ENCODE data around the gene STC2.
"Not testable (repeated sequence)": the region's sequence is repeated elsewhere in the genome, so short reads cannot be mapped to it uniquely, and the experiment has no call there.

Gene STC2

GRCh38 chr5:173293817-173294672 is 34.2 kb downstream of the STC2 start:
- peak; percentile 26 for DNase-seq

- no peak for DNase-seq
These were observed 36.2 kb downstream of the STC2 start for GRCh38 chr5:173291722-173292658.

DNA sequence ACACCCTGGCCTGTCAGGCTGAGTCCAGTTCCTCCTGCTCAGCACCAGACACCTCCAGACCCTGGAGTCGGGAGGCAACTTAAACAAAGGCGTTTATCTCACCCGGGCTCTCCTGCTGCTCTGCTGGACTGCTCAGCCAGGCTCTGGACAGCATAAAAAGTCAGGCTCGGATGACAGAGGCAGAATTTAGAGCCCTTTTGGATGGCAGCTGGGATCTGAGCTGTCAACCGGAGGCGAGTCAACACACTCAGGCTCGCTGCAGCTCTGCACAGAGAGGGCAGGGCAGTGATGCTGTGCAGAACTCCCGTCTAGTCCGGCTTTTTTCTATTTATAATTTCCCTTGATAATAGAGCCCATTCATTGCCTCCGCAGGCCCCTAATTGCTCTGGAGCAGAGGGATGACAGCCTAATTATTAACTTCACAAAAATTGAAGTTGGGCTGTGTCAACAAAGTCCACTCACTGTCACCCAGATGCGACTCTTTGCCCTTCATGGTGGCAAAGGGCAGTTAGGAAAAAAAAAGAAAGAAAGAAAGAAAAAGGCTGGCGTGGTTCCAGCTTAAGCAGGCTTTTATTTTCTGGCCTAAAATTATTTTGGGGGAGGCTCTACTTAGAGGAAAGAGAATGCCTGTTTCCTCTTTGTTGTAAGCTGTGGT is 37.6 kb downstream of the STC2 start:
- no peak for DNase-seq

DNA sequence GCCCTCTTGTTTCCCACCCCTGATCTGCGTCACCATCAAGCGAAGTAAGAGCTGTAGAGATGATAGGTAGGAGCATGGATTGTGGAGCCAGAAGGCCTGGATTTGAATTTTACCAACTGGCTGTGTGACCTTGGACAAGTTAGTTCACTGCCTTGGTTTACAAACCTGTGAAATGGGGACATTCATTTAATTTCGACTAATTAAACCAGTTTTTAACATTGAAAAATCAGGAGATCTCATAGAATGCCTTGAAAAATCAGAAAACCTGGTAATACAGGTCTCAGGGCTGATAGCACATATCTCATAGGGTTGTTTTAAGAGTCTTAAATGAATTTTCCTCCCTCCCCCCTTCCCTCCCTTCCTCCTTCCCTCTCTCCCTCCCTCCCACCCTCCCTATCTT is 38.8 kb downstream of the STC2 start:
- DNase-seq: no peak

- DNase-seq: no peak
These were observed 39.6 kb downstream of the STC2 start for GRCh38 chr5:173288632-173289031.

GRCh38 chr5:173287086-173287485 is 41.1 kb downstream of the STC2 start:
- DNase-seq: no peak

- DNase-seq: not testable (repeated sequence)
These were observed 43.8 kb downstream of the STC2 start for GRCh38 chr5:173284343-173284958.

DNA sequence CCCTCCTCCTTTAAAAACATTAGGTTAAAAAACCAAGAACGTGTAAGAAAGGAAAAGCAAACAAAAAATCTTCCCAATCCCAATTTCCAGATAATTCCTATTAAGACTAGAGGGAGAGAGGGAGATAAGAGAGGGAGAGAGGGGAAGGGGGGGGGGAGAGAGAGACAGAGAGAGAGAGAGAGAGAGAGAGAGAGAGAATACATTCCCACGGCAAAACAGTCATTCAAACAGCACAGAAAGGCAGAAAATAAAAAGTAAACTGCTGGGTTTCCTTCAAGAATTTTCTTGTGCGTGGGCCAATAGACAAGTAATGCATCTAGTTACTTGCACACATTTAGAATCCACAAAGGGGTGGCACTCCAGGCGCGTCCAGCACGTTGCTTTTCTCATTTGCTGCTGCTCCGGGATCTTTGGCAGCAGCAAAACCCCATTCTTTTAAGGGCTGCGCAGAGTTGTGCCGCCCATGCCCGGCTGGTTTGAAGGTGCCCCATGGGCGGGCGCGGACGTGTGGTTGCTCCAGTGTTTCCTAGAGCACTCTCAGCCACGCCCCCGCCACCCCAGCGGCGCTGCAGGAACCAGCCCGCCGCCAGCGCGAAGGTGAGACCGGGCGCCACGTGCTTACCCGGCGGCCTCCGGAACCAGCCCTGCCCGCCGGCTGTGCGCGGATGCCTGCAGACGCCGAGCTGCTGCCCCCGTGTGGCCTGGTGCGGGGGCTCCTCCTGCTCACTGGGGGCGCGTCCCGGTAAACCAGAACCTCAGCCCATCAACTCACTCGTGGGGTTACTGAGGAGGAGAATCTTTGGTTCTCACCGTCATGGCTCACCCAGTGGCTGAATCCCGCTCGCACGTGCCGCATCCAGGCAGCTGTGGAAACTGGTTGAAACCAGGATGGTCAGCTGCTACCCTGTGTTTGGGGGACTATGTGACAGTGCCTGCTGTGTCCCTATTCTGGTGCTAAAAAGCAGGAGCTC is 44.6 kb downstream of the STC2 start:
- peak; percentile 30 for DNase-seq

- DNase-seq: no peak
These were observed 45.3 kb downstream of the STC2 start for GRCh38 chr5:173282916-173283315.

DNA sequence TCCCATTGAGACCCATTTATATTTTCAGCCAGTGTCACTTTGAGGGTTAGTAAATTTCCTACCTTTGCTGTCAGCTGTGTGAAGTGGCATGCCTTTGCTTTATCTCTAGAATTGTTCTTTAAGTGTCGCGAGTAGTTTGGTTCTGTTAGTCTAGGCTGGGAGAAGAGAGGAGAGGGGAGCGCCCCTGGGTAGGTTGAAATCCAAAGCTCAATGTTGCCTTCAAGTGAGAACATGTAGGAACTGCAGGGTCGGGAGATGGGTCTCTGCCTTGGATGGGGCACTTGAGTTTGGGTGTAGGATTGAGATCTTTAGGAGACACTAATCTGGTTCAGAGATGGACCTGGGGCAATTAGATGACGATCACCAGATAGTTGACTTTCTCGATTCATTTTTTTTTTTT is 46.3 kb downstream of the STC2 start:
- DNase-seq: peak; percentile 9

DNA sequence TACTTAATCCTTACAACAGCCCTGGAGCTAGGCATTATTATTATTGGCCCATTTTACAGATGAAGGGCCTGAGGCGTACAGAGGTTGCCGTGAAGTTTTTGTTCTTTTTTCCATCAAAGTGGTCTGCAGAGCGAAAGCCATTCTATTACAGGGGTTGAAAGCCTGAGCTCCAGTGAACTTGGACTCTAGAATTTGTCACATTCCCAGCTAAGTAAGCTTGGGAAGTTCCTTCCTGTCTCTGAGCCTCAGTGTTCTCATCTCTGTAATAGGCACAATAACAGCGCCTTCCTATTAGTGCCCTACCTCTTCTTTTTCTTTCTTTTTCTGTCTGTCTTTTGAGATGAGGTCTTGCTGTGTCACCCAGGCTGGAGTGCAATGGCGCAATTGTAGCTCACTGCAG is 49.0 kb downstream of the STC2 start:
- DNase-seq: no peak

- DNase-seq: no peak
These were observed 49.6 kb downstream of the STC2 start for GRCh38 chr5:173278641-173279040.

DNA sequence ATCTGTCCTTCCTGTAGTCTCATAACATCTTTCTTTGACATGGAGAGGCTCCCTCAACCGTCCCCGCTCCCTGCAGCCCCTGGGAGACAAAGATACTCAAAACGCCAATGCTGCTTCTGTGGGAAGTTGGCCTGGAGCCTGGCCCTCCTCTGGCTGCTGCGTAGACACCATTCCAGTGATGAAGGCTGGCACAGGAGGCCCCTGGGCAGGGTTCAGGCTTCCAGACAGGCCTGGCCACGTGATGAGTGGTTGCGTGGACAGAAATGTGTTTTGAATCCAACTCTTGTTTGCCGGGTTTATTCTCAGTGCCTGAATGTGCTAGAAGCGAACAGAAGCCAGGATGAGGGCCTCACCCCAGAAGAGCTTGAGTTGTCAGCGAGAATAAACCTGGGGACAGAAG is 50.0 kb downstream of the STC2 start:
- DNase-seq: no peak

DNA sequence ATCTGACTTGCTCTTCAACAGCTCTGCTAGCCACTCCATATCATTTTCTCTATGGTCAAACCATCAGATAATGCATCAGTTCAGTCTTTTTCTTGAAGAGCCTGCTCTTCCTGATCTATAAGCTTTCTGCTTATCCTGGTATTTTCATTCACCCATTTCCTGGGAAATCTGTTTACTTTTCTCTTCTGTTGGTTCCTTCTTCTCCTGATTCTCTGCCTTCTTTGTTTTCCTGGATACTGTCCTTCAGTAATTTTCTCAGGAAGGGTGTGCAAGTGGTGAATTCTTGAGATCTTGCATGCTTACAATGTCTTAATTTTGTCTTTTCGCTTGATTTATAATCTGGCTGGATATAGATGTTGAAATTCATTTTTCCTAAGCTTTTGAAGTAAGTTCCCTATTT is 53.4 kb downstream of the STC2 start:
- no peak for DNase-seq

DNA sequence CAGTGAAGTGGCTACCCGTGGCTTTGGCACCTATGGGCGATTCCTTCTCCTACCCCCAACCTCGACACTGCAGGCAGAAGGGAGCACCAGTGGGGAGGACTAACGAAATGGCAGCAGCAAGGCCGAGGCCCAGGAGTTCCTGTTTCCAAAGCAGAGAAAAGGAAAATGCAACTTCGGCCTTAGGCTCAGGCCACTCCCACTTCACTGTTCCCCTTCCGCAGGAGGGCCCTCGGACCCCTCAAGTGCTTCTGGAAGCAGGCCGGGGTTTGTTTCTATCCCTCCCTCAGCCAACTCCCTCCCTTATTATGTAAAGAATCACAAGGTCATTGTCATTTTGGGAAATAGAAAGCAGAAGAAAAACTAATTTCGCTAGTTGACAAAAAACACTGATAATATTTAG is 56.8 kb downstream of the STC2 start:
- no peak for DNase-seq

- no peak for DNase-seq
These were observed 59.3 kb downstream of the STC2 start for GRCh38 chr5:173268750-173269432.

GRCh38 chr5:173265433-173265832 is 62.8 kb downstream of the STC2 start:
- DNase-seq: no peak

Data from kidney glomerular epithelial cell (primary cell).